Keratinocyte (primary cell): ENCODE data around the gene TOMM6. TPM values are rescaled to one million over a fixed set of nuclear protein-coding genes. Genes with fewer than 3 reads are reported as not detected.
"Not testable (repeated sequence)": the region's sequence is repeated elsewhere in the genome, so short reads cannot be mapped to it uniquely, and the experiment has no call there.

Source experiments
- DNase-seq: peaks from one replicate; pipeline ENCODE4 v3.0.0-alpha.2; 2011; ENCODE audit warnings: low read depth, missing footprints, low spot score
- FAIRE-seq: peaks from 2 replicates; lab custom pipeline; 2011; peaks lifted over from hg19 to GRCh38; lab: Jason Lieb, UNC
- H2AFZ ChIP-seq: 2 replicates; pipeline ENCODE4 v1.6.0; 2012; ENCODE audit warnings: low read length, control low read depth, inconsistent platforms; ENCODE audit not compliant: control insufficient read depth
- H3K27ac ChIP-seq: 2 replicates; pipeline ENCODE4 v1.5.1; 2011; ENCODE audit warnings: low read length; ENCODE audit not compliant: control insufficient read depth, insufficient read depth
- H3K27me3 ChIP-seq: 3 replicates; pipeline ENCODE4 v1.6.0; 2011; ENCODE audit warnings: low read length; ENCODE audit not compliant: control insufficient read depth, insufficient read depth; ENCODE audit errors: extremely low read depth
- H3K36me3 ChIP-seq, 2 experiments: 2 replicates in 1 of 2; 3 replicates in 1 of 2; pipeline ENCODE4 v1.5.1; 2011; ENCODE audit warnings: low read length in 2 of 2, mild to moderate bottlenecking in 1 of 2; ENCODE audit not compliant: control insufficient read depth in 2 of 2, insufficient read depth in 2 of 2; ENCODE audit errors: extremely low read depth in 1 of 2
- H3K4me1 ChIP-seq: 3 replicates; pipeline ENCODE4 v1.5.1; 2011; ENCODE audit warnings: low read length; ENCODE audit not compliant: control insufficient read depth, insufficient read depth; ENCODE audit errors: extremely low read depth
- H3K4me2 ChIP-seq: 3 replicates; pipeline ENCODE4 v1.6.0; 2011; ENCODE audit warnings: low read depth, low read length; ENCODE audit not compliant: control insufficient read depth, insufficient read depth; ENCODE audit errors: extremely low read depth
- H3K4me3 ChIP-seq, 3 experiments: fragments of 200-600 bp in 1 of 3; sonication (generic) in 1 of 3; 2 replicates in 2 of 3; 3 replicates in 1 of 3; pipeline ENCODE4 v1.5.1; 2011 to 2016; ENCODE audit warnings: low read length in 3 of 3, mild to moderate bottlenecking in 3 of 3, control low read depth in 2 of 3, inconsistent platforms in 1 of 3, low read depth in 1 of 3, mixed read lengths in 1 of 3, mixed run types in 1 of 3, moderate library complexity in 1 of 3; ENCODE audit not compliant: control insufficient read depth in 2 of 3, insufficient read depth in 2 of 3; ENCODE audit errors: extremely low read depth in 1 of 3
- H3K79me2 ChIP-seq: 2 replicates; pipeline ENCODE4 v1.6.0; 2012; ENCODE audit warnings: low read length; ENCODE audit not compliant: control insufficient read depth, insufficient read depth
- H3K9ac ChIP-seq: 3 replicates; pipeline ENCODE4 v1.6.0; 2011; ENCODE audit warnings: low read length; ENCODE audit not compliant: control insufficient read depth, insufficient read depth; ENCODE audit errors: extremely low read depth
- H3K9me1 ChIP-seq: 3 replicates; pipeline ENCODE4 v1.6.0; 2011; ENCODE audit warnings: low read length; ENCODE audit not compliant: control insufficient read depth, insufficient read depth; ENCODE audit errors: extremely low read depth
- H3K9me3 ChIP-seq: 2 replicates; pipeline ENCODE4 v1.5.1; 2012; ENCODE audit warnings: low read depth, low read length; ENCODE audit not compliant: control insufficient read depth
- H4K20me1 ChIP-seq: 3 replicates; pipeline ENCODE4 v1.6.0; 2011; ENCODE audit warnings: low read length; ENCODE audit not compliant: control insufficient read depth, insufficient read depth; ENCODE audit errors: extremely low read depth
- EZH2 ChIP-seq: IDR thresholded peaks from one replicate; pipeline ENCODE4 v1.6.1; 2012; ENCODE audit warnings: inconsistent platforms, mild to moderate bottlenecking, low read length, moderate library complexity
- dilution Hi-C: fragments of 300-500 bp; cut with MboI; formaldehyde crosslinking; loops from one replicate; pipeline ENCODE4 v1.7.0; 2020; ENCODE audit warnings: low sequenced_read_pairs; ENCODE audit not compliant: extremely low pct_ligation_motif_present
- polyA plus RNA-seq, 5 experiments: library from polyadenylated mRNA; depleted of rRNA in 3 of 5; stranded (reverse) in 3 of 5; stranded (forward) in 1 of 5; unstranded in 1 of 5; fragments of >200 nt; gene quantifications; 1 replicate in 1 of 5; 2 replicates in 3 of 5; 3 replicates in 1 of 5; pipeline versions ENCODE4 v1.2.1 to v1.2.3, GENCODE V29; 2011 to 2012; ENCODE audit warnings: missing spikeins in 2 of 5, low read depth in 1 of 5, low replicate concordance in 1 of 5
- TF ChIP-seq, protein P1 (sequence below), 3 experiments: IDR thresholded peaks in 1 of 3; conservative IDR thresholded peaks in 1 of 3; optimal IDR thresholded peaks in 1 of 3; 2 replicates in 2 of 3; 3 replicates in 1 of 3; pipeline versions ENCODE3 to v1.5.1; 2011; ENCODE audit warnings: low read length in 3 of 3, mild to moderate bottlenecking in 3 of 3, moderate library complexity in 2 of 3, control low read depth in 1 of 3, inconsistent platforms in 1 of 3; ENCODE audit not compliant: insufficient read depth in 2 of 3; ENCODE audit errors: extremely low read depth in 1 of 3

TOMM6 gene
- polyA plus RNA-seq, 1 donor (not counting 4 experiments of a cell fraction or from before 2014, with no cell fraction given): 374 TPM

DNA sequence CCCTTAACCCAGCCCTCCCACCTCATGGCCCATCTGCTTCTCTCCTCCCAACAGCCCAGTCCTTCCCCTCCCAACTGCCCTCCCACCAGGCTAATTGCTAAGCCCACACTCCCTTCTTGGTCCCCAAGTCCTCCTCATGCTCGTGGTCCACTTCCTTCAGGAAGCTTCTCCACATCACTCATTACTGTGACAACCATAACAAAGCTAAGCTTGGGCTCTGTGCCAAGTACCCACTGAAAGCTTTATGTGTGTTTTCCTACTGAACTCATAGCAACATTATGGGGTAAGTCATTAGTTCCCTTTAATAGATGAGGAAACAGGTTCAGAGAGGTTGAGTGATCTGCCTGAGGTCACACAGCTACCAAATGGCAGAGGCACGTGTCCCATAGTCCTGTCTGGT, 24.0 kb upstream of the TOMM6 start:
- H3K9ac ChIP-seq: no peak overlapping the region
- no peak overlapping the region for H3K4me3 ChIP-seq
- no peak for TF ChIP-seq EZH2
- TF ChIP-seq, protein P1, sequence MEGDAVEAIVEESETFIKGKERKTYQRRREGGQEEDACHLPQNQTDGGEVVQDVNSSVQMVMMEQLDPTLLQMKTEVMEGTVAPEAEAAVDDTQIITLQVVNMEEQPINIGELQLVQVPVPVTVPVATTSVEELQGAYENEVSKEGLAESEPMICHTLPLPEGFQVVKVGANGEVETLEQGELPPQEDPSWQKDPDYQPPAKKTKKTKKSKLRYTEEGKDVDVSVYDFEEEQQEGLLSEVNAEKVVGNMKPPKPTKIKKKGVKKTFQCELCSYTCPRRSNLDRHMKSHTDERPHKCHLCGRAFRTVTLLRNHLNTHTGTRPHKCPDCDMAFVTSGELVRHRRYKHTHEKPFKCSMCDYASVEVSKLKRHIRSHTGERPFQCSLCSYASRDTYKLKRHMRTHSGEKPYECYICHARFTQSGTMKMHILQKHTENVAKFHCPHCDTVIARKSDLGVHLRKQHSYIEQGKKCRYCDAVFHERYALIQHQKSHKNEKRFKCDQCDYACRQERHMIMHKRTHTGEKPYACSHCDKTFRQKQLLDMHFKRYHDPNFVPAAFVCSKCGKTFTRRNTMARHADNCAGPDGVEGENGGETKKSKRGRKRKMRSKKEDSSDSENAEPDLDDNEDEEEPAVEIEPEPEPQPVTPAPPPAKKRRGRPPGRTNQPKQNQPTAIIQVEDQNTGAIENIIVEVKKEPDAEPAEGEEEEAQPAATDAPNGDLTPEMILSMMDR (optimal IDR thresholded peaks at IDR 0.05 in 1 of 3, IDR thresholded peaks at IDR 0.05 in 1 of 3, conservative IDR thresholded peaks at IDR 0.05 in 1 of 3; ENCODE audit: extremely low read depth in 1 of 3, insufficient read depth in 2 of 3, low read length in 3 of 3): no peak
- DNase-seq: no peak
- H3K36me3 ChIP-seq: no peaks in the 10 kb centered on the region
- H3K4me1 ChIP-seq: peaks cover 18% of the 10 kb centered on the region
- no peak overlapping the region for H2AFZ ChIP-seq
- H3K4me2 ChIP-seq: no peak overlapping the region
- no peaks in the 10 kb centered on the region for H3K27me3 ChIP-seq
- H3K9me3 ChIP-seq: no peaks in the 10 kb centered on the region
- H3K9me1 ChIP-seq: no peaks in the 10 kb centered on the region
- no peaks in the 10 kb centered on the region for H4K20me1 ChIP-seq
- no peak overlapping the region for H3K27ac ChIP-seq
- dilution Hi-C loops: no loop called here
- H3K79me2 ChIP-seq: no peaks in the 10 kb centered on the region
- no peak for FAIRE-seq

DNA sequence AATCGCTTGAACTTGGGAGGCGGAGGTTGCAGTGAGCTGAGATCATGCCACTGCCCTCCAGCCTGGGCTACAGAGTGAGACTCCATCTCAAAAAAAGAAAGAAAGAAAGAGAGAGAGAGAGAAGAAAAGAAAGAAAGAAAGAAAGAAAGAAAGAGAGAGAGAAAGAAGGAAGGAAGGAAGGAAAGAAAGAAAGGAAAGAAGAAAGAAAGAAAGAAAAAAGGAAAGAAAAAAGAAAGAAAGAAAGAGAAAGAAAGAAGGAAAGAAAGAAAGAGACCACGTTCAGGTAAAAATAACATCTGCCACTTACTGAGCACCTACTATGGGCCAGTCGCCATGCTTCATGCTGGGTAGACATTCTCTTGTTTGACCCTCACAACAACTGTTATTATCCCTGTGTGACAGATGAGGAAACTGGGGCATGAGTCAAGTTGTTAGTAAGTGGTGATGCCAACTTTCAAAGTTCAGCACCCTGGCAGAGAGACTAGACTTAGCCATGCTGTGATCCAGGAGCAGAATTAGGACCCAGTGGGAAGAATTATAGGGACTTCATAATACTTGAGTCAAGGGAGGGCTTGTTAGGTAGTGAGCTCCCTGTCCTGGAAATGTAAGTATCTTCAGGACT, 21.3 kb upstream of the TOMM6 start:
- H4K20me1 ChIP-seq, H3K9me1 ChIP-seq, H3K4me2 ChIP-seq, DNase-seq, dilution Hi-C loops, H3K9ac ChIP-seq, H3K27me3 ChIP-seq, H3K36me3 ChIP-seq, H2AFZ ChIP-seq, FAIRE-seq, H3K9me3 ChIP-seq, H3K4me3 ChIP-seq, H3K79me2 ChIP-seq, H3K27ac ChIP-seq: not testable (repeated sequence)
- H3K4me1 ChIP-seq: peaks cover 23% of the 10 kb centered on the region
